NOMO-1 treated with dmso at 0.1 percent for 144 hours (cell line): ENCODE results near the gene TRIM28.

Experiments
- DNase-seq: peaks from one replicate; lab custom pipeline; 2025; ENCODE audit not compliant: unreplicated experiment; lab: John Stamatoyannopoulos, UW

Gene TRIM28

GRCh38 chr19:58548859-58549663 lies 5.2 kb downstream of the TRIM28 start:
- DNase-seq, result no peak

- DNase-seq, result no peak
These were observed 5.9 kb downstream of the TRIM28 start for GRCh38 chr19:58549664-58550361.

- DNase-seq, result no peak
These were observed 6.7 kb downstream of the TRIM28 start for GRCh38 chr19:58550362-58551122.

- DNase-seq, result no peak
These were observed 7.2 kb downstream of the TRIM28 start for GRCh38 chr19:58551123-58551497.

- no peak for DNase-seq
These were observed 8.0 kb downstream of the TRIM28 start for GRCh38 chr19:58551577-58552471.

- DNase-seq, result no peak
These were observed 8.8 kb downstream of the TRIM28 start for GRCh38 chr19:58552655-58553054.

- no peak for DNase-seq
These were observed 10.1 kb downstream of the TRIM28 start for GRCh38 chr19:58553799-58554493.

- DNase-seq, result no peak
These were observed 10.9 kb downstream of the TRIM28 start, which contains the start of gene CHMP2A for GRCh38 chr19:58554494-58555368. Gene CHMP2A (minus strand): TSS chr19:58555105. CDS start chr19:58554212, 893 bp downstream.

GRCh38 chr19:58555369-58555885 lies 11.6 kb downstream of the TRIM28 start:
- no peak for DNase-seq

GRCh38 chr19:58555920-58556621 lies 12.2 kb downstream of the TRIM28 start:
- no peak for DNase-seq

GRCh38 chr19:58556622-58557220 lies 12.9 kb downstream of the TRIM28 start:
- DNase-seq, result no peak

GRCh38 chr19:58557221-58558065 lies 13.6 kb downstream of the TRIM28 start:
- no peak for DNase-seq

GRCh38 chr19:58558066-58558622 lies 14.3 kb downstream of the TRIM28 start, which contains the start of gene UBE2M:
Gene UBE2M (minus strand): TSS chr19:58558611. CDS start chr19:58558381, 230 bp downstream.
- DNase-seq, result no peak

GRCh38 chr19:58558623-58559274 lies 14.9 kb downstream of the TRIM28 start:
- no peak for DNase-seq

- no peak for DNase-seq
These were observed 15.6 kb downstream of the TRIM28 start for GRCh38 chr19:58559275-58560006.
